ENCODE results near the gene PPRC1.

Gene PPRC1

GRCh38 chr10:102132563-102133372 lies at the start of gene PPRC1:
PPRC1 (plus strand) TSS chr10:102133040; CDS start chr10:102133069, 29 bp downstream.
- DNase-seq: peak; percentile 96 to 98

GRCh38 chr10:102083541-102083940 lies 49.3 kb upstream of the PPRC1 start:
- no peak for DNase-seq

- DNase-seq: no peak
These were observed 47.5 kb upstream of the PPRC1 start for GRCh38 chr10:102085336-102085735.

GRCh38 chr10:102086196-102086595 lies 46.6 kb upstream of the PPRC1 start:
- no peak for DNase-seq

GRCh38 chr10:102090772-102091171 lies 42.1 kb upstream of the PPRC1 start:
- DNase-seq: no peak

- no peak for DNase-seq
These were observed 36.4 kb upstream of the PPRC1 start for GRCh38 chr10:102096449-102096848.

GRCh38 chr10:102101152-102101551 lies 31.7 kb upstream of the PPRC1 start:
- DNase-seq: no peak

- no peak for DNase-seq
These were observed 30.4 kb upstream of the PPRC1 start for GRCh38 chr10:102102421-102102820.

GRCh38 chr10:102106998-102107397 lies 25.8 kb upstream of the PPRC1 start:
- no peak for DNase-seq

- no peak for DNase-seq
These were observed 23.4 kb upstream of the PPRC1 start for GRCh38 chr10:102109166-102110116.

- DNase-seq: no peak
These were observed 21.6 kb upstream of the PPRC1 start for GRCh38 chr10:102111276-102111675.

GRCh38 chr10:102112210-102112817 lies 20.5 kb upstream of the PPRC1 start:
- DNase-seq: no peak

GRCh38 chr10:102113261-102113955 lies 19.4 kb upstream of the PPRC1 start:
- peak; percentile 19 to 35 for DNase-seq

- peak in 1 of 2 experiments; percentile 21 for DNase-seq
These were observed 18.6 kb upstream of the PPRC1 start for GRCh38 chr10:102113956-102114857.

- DNase-seq: peak; percentile 91
These were observed 17.8 kb upstream of the PPRC1 start for GRCh38 chr10:102114861-102115618.

- no peak for DNase-seq
These were observed 17.1 kb upstream of the PPRC1 start for GRCh38 chr10:102115775-102116174.

GRCh38 chr10:102116656-102117055 lies 16.2 kb upstream of the PPRC1 start:
- DNase-seq: no peak

- DNase-seq: peak; percentile 73 to 78
These were observed 15.3 kb upstream of the PPRC1 start for GRCh38 chr10:102117391-102118159.

- DNase-seq: peak; percentile 26 to 42
These were observed 14.0 kb upstream of the PPRC1 start for GRCh38 chr10:102118867-102119266.
